COLO668 (cell line): ENCODE results near the gene CD6.

Experiments used
- DNase-seq: peaks from one replicate; lab custom pipeline; 2025; ENCODE audit not compliant: unreplicated experiment; lab: John Stamatoyannopoulos, UW

The CD6 gene

DNA sequence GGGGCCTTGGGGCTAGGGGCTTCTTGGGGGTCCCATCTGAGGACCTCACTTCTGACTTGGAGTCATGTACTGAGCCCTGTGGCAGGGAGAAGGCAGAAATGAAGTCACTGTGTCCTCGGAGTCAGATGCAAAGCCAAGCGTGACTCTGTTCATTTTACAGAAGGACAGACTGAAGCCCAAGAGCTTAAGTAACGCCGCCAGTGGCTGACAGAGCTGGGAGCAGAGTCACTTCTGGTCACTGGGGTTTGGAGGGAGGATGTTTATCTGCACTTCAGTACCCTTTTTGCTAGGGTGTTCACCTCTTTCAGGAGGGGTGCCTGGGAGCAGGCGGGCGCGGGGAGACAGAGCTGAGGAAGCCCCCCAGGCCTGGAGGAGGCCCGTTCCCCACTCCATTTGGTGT, 10.7 kb downstream of the CD6 start:
- no peak for DNase-seq

DNA sequence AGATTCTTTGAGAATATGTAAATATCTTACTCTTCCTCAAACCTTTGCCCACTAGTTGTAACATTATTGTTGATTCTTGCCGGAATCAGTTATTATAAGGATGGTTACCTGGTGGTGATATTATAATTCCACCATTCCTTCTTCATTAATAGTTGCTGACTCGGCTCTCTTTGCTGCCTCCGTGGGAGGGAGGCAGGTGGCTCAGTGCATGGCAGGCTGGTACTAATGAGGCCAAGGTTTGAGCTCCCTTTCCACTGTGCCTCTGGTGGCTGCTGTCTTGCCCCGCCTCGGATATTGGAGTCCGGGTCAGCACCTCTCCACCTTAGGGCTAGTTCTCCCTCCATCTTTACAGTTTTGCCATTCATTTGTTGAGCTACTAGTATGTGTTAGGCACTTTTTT, 12.7 kb downstream of the CD6 start:
- DNase-seq = no peak

GRCh38 chr11:60984636-60985035, 13.2 kb downstream of the CD6 start:
- DNase-seq = no peak

- DNase-seq = no peak
These were observed 14.0 kb downstream of the CD6 start for GRCh38 chr11:60985501-60985900.

GRCh38 chr11:60985991-60986915, 14.8 kb downstream of the CD6 start:
- no peak for DNase-seq

DNA sequence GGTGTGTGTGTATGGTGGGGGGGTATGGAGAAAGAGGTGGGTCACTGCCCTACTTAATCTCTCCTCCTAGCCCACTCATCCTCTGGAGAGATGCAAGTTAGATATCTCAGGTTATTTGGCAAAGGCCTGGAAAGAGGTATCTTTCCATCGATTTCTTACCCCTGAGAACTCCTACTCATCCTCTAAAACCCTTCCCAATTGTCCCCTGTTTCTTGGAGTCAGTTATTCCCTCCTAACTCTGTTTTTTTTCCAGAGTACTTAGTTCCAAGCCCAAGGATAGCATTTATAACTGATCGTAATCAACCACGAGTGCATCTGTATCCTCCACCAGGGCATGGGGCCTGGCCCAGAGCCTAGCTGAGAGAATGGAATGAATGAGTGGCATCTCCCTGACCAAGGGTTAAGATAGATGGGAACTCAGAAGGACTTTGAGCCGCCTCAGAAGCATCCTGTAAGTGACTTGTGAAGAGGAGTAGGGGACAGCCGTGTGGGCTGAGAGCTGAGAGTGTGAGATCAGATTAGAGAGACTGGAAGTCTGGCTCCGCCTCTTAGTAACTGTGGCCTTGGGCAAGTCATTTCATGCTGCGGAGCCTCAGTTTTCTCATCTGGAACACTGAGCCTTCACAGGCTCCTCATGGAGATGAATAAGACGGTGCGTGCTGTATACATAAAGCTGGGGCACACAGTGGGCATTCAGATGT, 16.2 kb downstream of the CD6 start:
- no peak for DNase-seq

DNA sequence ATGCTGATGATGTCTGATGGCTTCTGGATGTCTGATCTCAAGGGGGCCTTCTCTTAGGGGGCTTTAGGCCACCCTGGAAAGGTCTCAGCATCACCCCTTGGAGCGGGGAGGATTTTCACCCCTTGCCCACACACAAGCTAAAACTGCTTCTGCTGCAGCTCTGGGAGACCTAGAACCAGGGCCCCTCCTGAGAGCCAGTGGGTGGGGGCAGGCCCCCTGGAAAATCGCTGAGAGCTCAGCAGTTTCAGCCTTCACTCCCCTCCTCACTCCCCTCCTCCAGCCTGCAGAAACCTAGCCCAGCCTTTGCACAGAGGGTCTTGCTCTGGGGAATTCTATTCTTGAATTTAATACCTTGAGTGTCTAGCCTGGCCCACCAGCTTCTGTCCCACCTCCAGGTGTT, 17.2 kb downstream of the CD6 start:
- DNase-seq = no peak

GRCh38 chr11:60989093-60989650, 17.7 kb downstream of the CD6 start:
- DNase-seq = no peak

GRCh38 chr11:60991457-60991856, 20.0 kb downstream of the CD6 start:
- DNase-seq = no peak

DNA sequence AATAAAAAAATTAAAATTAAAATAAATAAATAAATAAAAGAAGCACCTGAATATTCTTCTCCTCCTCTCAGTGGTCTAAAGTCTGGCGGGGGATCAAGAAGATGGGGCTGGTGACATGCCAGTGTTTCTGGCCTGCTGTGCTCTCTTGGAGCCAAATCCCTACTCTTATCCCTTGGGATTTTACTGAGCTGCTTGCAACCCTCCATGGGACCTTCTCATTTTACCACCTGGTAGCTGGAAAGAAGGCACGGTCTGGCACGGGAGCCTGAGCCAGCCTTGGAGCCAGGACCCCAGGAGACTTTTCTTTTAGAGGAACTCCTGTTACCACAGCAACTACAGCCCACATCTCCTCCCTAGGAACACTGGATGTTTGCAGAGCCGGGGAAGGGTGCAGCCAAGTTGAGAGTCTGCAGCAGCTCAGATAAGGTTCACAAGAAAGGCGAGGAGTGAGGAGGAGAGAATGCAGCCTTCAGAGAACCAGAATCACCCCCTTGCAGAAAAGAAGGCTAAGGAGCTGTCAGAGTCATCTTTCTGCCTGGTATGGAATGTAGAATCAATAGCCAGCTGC, 21.4 kb downstream of the CD6 start:
- no peak for DNase-seq

DNA sequence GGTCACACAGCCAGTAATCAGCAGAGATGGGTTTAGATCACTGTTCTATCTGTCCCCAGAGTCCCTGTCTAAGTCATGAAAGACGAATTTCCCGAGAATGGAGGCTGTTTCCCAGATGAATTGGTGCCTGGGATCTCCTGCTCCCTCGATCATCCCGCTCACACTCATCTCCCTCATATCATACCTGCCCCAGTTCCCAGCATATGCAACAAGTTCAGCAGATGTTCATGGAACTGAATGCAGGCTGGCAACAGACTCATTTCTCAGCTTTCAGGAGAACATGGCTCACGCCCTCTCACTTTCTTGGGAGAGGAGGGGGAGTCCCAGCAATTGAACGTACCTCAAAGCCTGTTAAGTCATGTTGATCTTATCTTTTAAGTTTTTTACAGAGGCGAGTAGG, 22.1 kb downstream of the CD6 start:
- no peak for DNase-seq

GRCh38 chr11:60994541-60995080, 23.1 kb downstream of the CD6 start:
- DNase-seq = no peak

- DNase-seq = no peak
These were observed 24.3 kb downstream of the CD6 start for GRCh38 chr11:60995798-60996197.

- DNase-seq = no peak
These were observed 25.1 kb downstream of the CD6 start for GRCh38 chr11:60996381-60997138.

- DNase-seq = no peak
These were observed 28.9 kb downstream of the CD6 start for GRCh38 chr11:61000426-61000825.

- DNase-seq = no peak
These were observed 30.5 kb downstream of the CD6 start for GRCh38 chr11:61001931-61002330.

GRCh38 chr11:61002598-61002997, 31.1 kb downstream of the CD6 start:
- DNase-seq = no peak

DNA sequence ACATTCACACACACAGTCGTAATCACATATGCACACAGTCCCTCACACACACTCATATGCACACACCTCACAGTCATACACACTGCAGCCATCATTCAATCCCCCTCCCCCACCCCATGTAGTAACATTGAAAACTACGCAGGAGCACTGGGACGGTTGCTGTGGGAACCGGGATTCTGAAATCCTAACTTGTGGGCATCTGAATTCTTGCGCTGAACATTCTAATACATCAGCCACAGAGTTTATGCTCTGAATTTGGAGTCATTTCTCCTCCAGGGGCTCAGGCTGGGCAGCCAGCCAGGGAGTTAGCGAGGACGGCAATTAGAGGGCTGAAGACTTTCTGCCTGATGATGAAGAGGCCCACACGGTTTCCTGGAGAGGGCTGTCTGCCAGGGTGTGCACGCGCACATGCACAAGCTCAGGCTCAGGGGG, 32.7 kb downstream of the CD6 start:
- no peak for DNase-seq

DNA sequence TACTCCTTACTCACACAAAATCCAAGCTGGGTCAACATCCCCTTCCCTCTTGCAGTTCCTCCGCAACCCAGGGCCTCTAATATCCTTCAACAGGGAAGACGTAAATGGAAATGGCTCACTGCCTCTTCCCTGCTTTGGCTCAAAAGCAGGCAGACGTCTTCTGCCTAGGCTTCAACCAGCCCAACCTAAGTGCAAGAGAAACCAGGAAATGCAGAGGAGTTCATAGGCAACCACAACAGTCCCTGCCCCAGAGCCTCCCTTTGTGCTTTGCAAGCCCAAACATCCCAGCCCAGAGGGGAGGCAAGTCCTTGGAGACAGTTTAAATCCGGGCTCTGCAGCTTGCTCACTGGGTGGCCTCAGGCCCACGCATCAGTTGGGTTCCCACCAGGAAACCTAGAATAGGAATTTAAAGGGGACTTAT, 33.3 kb downstream of the CD6 start:
- no peak for DNase-seq

DNA sequence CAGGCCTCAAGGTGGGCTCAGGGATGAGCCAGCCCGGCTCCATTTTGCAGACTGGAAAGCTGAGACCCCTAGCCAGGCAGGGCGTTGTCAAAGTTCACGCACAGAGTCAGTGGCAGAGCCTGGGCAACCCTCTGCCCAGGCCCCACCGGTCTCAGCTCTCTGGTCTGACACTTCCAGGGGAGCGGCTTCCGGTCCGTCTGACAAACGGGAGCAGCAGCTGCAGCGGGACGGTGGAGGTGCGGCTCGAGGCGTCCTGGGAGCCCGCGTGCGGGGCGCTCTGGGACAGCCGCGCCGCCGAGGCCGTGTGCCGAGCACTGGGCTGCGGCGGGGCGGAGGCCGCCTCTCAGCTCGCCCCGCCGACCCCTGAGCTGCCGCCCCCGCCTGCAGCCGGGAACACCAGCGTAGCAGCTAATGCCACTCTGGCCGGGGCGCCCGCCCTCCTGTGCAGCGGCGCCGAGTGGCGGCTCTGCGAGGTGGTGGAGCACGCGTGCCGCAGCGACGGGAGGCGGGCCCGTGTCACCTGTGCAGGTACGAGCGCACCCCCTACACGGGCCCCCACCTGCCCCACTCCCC, 36.0 kb downstream of the CD6 start:
- peak; percentile 74 for DNase-seq
